Endodermal cell (in vitro differentiated cells): ENCODE data around the gene KIF26A. TPM values are rescaled to one million over a fixed set of nuclear protein-coding genes. Genes with fewer than 3 reads are reported as not detected.

ENCODE experiments used
- DNase-seq: peaks from one replicate; pipeline ENCODE4 v3.0.0-alpha.2; 2017
- H3K27ac ChIP-seq: 2 replicates; pipeline ENCODE4 v1.5.1; 2013; ENCODE audit warnings: mild to moderate bottlenecking, low read depth, low read length, moderate library complexity
- H3K27me3 ChIP-seq: 2 replicates; pipeline ENCODE4 v1.6.1; 2013; ENCODE audit warnings: mild to moderate bottlenecking, low read length, moderate library complexity; ENCODE audit not compliant: insufficient read depth, control insufficient read depth, poor library complexity, severe bottlenecking
- H3K36me3 ChIP-seq: 2 replicates; pipeline ENCODE4 v1.7.0; 2013; ENCODE audit warnings: mild to moderate bottlenecking, low read length, moderate library complexity; ENCODE audit not compliant: control insufficient read depth, insufficient read depth
- H3K4me1 ChIP-seq: one replicate; pipeline ENCODE4 v1.7.0; 2013; ENCODE audit warnings: low read length; ENCODE audit not compliant: control insufficient read depth, insufficient read depth
- H3K4me3 ChIP-seq: 2 replicates; pipeline ENCODE4 v1.5.1; 2013; ENCODE audit warnings: mild to moderate bottlenecking, low read length, moderate library complexity
- H3K9ac ChIP-seq: 2 replicates; pipeline ENCODE4 v1.6.1; 2013; ENCODE audit warnings: mild to moderate bottlenecking, low read length, moderate library complexity; ENCODE audit not compliant: poor library complexity, severe bottlenecking; ENCODE audit errors: extremely low read depth
- H3K9me3 ChIP-seq: 2 replicates; pipeline ENCODE4 v1.6.1; 2013; ENCODE audit warnings: mild to moderate bottlenecking, low read length, moderate library complexity; ENCODE audit not compliant: control insufficient read depth
- H3K27ac Mint-ChIP-seq: 2 replicates; pipeline ENCODE4 v1.8.0; 2020; ENCODE audit warnings: mixed read lengths
- H3K27me3 Mint-ChIP-seq: 2 replicates; pipeline ENCODE4 v1.8.0; 2021; ENCODE audit warnings: mild to moderate bottlenecking, mixed read lengths; ENCODE audit not compliant: insufficient read depth
- H3K36me3 Mint-ChIP-seq: 2 replicates; pipeline ENCODE4 v1.8.0; 2020; ENCODE audit warnings: low read depth, mixed read lengths
- H3K4me1 Mint-ChIP-seq: 2 replicates; pipeline ENCODE4 v1.8.0; 2020; ENCODE audit warnings: mixed read lengths
- H3K4me3 Mint-ChIP-seq: 2 replicates; pipeline ENCODE4 v1.8.0; 2020; ENCODE audit warnings: mild to moderate bottlenecking, moderate library complexity, mixed read lengths
- H3K9me3 Mint-ChIP-seq: 2 replicates; pipeline ENCODE4 v1.8.0; 2020; ENCODE audit warnings: mild to moderate bottlenecking, mixed read lengths
- CTCF ChIP-seq: fragments of 200-600 bp; sonication (generic); conservative IDR thresholded peaks from 2 replicates; pipeline ENCODE4 v1.5.0; 2021; ENCODE audit warnings: antibody characterized with exemption, mild to moderate bottlenecking
- WGBS, 2 experiments: methylation state at CpG; one replicate each; pipeline versions ENCODE4 v1.1.5 to v1.1.7; 2013; ENCODE audit warnings: missing lambda C conversion rate in 2 of 2, mixed read lengths in 1 of 2; ENCODE audit not compliant: insufficient coverage in 1 of 2, insufficient read length in 1 of 2; 5-methylcytosine and 5-hydroxymethylcytosine counted together
- total RNA-seq, 2 donors: library from RNA; stranded (reverse); fragmentation: NEBNext Ultra II Directional in 1 of 2; extraction: Animal tissue kit (Norgen Biotek cat#: 25700) in 1 of 2; gene quantifications; 2 replicates in 1 of 2; 3 replicates in 1 of 2; pipeline ENCODE4 v1.2.1, GENCODE V29; 2021

KIF26A gene
- total RNA-seq, 2 donors from 2014 or later = 36.7 to 54.8 TPM

GRCh38 chr14:104201496-104201895, 63.1 kb downstream of the KIF26A start:
- Mint-ChIP-seq H3K27me3 (peaks cover 2% of the 10 kb centered on the region), H3K4me3 (no peak overlapping the region), H3K27ac (no peak overlapping the region), H3K9me3 (no peaks in the 10 kb centered on the region), H3K36me3 (no peaks in the 10 kb centered on the region), H3K4me1 (no peaks in the 10 kb centered on the region)
- DNase-seq = no peak
- no peaks in the 10 kb centered on the region for H3K9me3 ChIP-seq
- peaks cover 3% of the 10 kb centered on the region for H3K27me3 ChIP-seq
- no peak overlapping the region for H3K4me3 ChIP-seq
- no peaks in the 10 kb centered on the region for H3K36me3 ChIP-seq
- TF ChIP-seq CTCF = no peak
- no peaks in the 10 kb centered on the region for H3K4me1 ChIP-seq
- no peak overlapping the region for H3K9ac ChIP-seq
- WGBS, 2 experiments = 80 to 95% methylated on average over 1 to 9 of the region's 9 CpGs
- H3K27ac ChIP-seq = no peak overlapping the region

GRCh38 chr14:104202259-104203070, 64.1 kb downstream of the KIF26A start:
- DNase-seq = no peak
- no peak for TF ChIP-seq CTCF
- no peaks in the 10 kb centered on the region for H3K4me1 ChIP-seq

GRCh38 chr14:104203071-104203425, 64.7 kb downstream of the KIF26A start:
- WGBS, 2 experiments = 86 to 87% methylated on average over 4 to 8 of the region's 8 CpGs

More at GRCh38 chr14:104202259-104203070, 64.1 kb downstream of the KIF26A start:
- no peaks in the 10 kb centered on the region for H3K36me3 ChIP-seq
- H3K4me3 Mint-ChIP-seq = no peak overlapping the region
- H3K27me3 ChIP-seq = peaks cover 3% of the 10 kb centered on the region
- 89 to 92% methylated on average over 21 to 27 of the region's 27 CpGs for WGBS, 2 experiments
- H3K4me3 ChIP-seq = no peak overlapping the region
- H3K9me3 Mint-ChIP-seq = no peaks in the 10 kb centered on the region
- H3K27ac Mint-ChIP-seq = no peak overlapping the region
- no peak overlapping the region for H3K27ac ChIP-seq
- peaks cover 2% of the 10 kb centered on the region for H3K27me3 Mint-ChIP-seq
- no peaks in the 10 kb centered on the region for H3K9me3 ChIP-seq
- H3K4me1 Mint-ChIP-seq = no peaks in the 10 kb centered on the region
- H3K9ac ChIP-seq = no peak overlapping the region
- no peaks in the 10 kb centered on the region for H3K36me3 Mint-ChIP-seq

More at GRCh38 chr14:104203071-104203425, 64.7 kb downstream of the KIF26A start:
- no peak overlapping the region for H3K4me3 ChIP-seq
- no peak for DNase-seq
- no peaks in the 10 kb centered on the region for H3K9me3 ChIP-seq
- no peak overlapping the region for H3K27ac ChIP-seq
- H3K9me3 Mint-ChIP-seq = no peaks in the 10 kb centered on the region
- no peaks in the 10 kb centered on the region for H3K27me3 ChIP-seq
- no peak overlapping the region for H3K27ac Mint-ChIP-seq
- H3K36me3 ChIP-seq = no peaks in the 10 kb centered on the region
- no peaks in the 10 kb centered on the region for H3K4me1 ChIP-seq
- H3K9ac ChIP-seq = no peak overlapping the region
- TF ChIP-seq CTCF = no peak
- H3K27me3 Mint-ChIP-seq = peaks cover 2% of the 10 kb centered on the region
- no peaks in the 10 kb centered on the region for H3K36me3 Mint-ChIP-seq
- H3K4me3 Mint-ChIP-seq = no peak overlapping the region
- H3K4me1 Mint-ChIP-seq = no peaks in the 10 kb centered on the region
